ENCODE data around the gene NCOA1. TPM values are rescaled to one million over a fixed set of nuclear protein-coding genes. Genes with fewer than 3 reads are reported as not detected.

Gene NCOA1
- total and polyA plus RNA-seq, 12 donors = 8.6 to 36.7 (median 32.0) TPM

- H3K27me3 ChIP-seq = no peaks in the 10 kb centered on the region
- TF ChIP-seq CTCF (IDR thresholded peaks at IDR 0.05) = no peak
- no peaks in the 10 kb centered on the region for H3K36me3 ChIP-seq
- no peak for ATAC-seq
- intact Hi-C loops (cut with DNase I) = no loop called here
- H3K4me3 ChIP-seq = no peak overlapping the region
- WGBS, 2 donors = 57 to 61% methylated on average over 5 of the region's 5 CpGs
- peaks cover 5 to 70% (median 54%) of the 10 kb centered on the region in 9 donors for H3K4me1 ChIP-seq
- no peak for DNase-seq
- H3K9me3 ChIP-seq = peaks cover 0 to 9% (median 0%) of the 10 kb centered on the region in 11 donors
- no peak overlapping the region for H3K27ac ChIP-seq
Observed at GRCh38 chr2:24517247-24517646, 26.2 kb downstream of the NCOA1 start.

GRCh38 chr2:24520175-24520574, 29.1 kb downstream of the NCOA1 start:
- TF ChIP-seq CTCF (IDR thresholded peaks at IDR 0.05) = no peak
- H3K27me3 ChIP-seq = no peaks in the 10 kb centered on the region
- no peak overlapping the region for H3K27ac ChIP-seq
- DNase-seq (no peak), ATAC-seq (no peak)
- H3K4me1 ChIP-seq = peaks cover 0 to 41% (median 30%) of the 10 kb centered on the region in 9 donors
- WGBS, 2 donors = 46 to 60% methylated on average over 1 of the region's 1 CpG
- peaks cover 0 to 4% (median 0%) of the 10 kb centered on the region in 9 donors for H3K36me3 ChIP-seq
- intact Hi-C loops (cut with DNase I) = no loop called here
- no peak overlapping the region for H3K4me3 ChIP-seq
- H3K9me3 ChIP-seq = peaks cover 0 to 9% (median 0%) of the 10 kb centered on the region in 11 donors

GRCh38 chr2:24521162-24521857, 30.3 kb downstream of the NCOA1 start:
- ATAC-seq (no peak), DNase-seq (no peak)
- Histone ChIP-seq H3K36me3 (peaks cover 0 to 4% (median 0%) of the 10 kb centered on the region in 9 donors), H3K27me3 (no peaks in the 10 kb centered on the region), H3K27ac (no peak overlapping the region), H3K4me3 (no peak overlapping the region), H3K4me1 (peaks cover 0 to 38% (median 27%) of the 10 kb centered on the region in 9 donors), H3K9me3 (peaks cover 0 to 9% (median 0%) of the 10 kb centered on the region in 11 donors)
- intact Hi-C loops (cut with DNase I) = no loop called here
- no peak for TF ChIP-seq CTCF (IDR thresholded peaks at IDR 0.05)
- WGBS, 2 donors = 94 to 99% methylated on average over 1 of the region's 1 CpG

- peaks cover 0 to 9% (median 0%) of the 10 kb centered on the region in 11 donors for H3K9me3 ChIP-seq
- TF ChIP-seq CTCF (IDR thresholded peaks at IDR 0.05) = no peak
- H3K27ac ChIP-seq = no peak overlapping the region
- no peak overlapping the region for H3K4me3 ChIP-seq
- H3K4me1 ChIP-seq = peaks cover 0 to 37% (median 25%) of the 10 kb centered on the region in 9 donors
- no peak for DNase-seq
- 98% methylated on average over 3 of the region's 3 CpGs for WGBS, 2 donors
- H3K36me3 ChIP-seq = peaks cover 0 to 4% (median 0%) of the 10 kb centered on the region in 9 donors
- H3K27me3 ChIP-seq = no peaks in the 10 kb centered on the region
- intact Hi-C loops (cut with DNase I) = no loop called here
- no peak for ATAC-seq
Observed at GRCh38 chr2:24521975-24522639, 31.1 kb downstream of the NCOA1 start.
